ENCODE measurements around the gene SKOR1. TPM values are rescaled to one million over a fixed set of nuclear protein-coding genes. Genes with fewer than 3 reads are reported as not detected.

Gene SKOR1
- total and polyA plus RNA-seq, 2 of the 4 experiments (the other 2 are of a cell fraction) = 0.03 TPM; not detected in 1

DNA sequence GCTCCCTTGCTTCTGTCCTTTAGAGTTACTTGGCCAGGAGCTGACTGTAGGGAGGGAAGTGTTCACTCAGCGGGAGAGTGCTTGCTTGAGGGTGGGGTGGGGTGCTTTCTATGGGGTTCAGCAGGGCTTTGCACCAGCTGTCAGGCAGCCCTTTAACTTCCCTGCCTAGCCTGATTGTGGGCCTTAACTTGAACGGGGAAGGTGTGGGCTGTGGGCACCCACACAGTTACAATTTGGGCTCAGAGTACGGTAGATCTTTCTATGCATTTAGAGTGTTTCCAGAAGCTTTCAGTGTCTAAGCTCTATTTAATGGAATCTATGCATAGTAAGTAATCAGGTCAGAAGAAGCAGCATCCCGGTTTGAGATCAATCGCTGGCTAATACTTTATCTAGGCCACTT, 48.2 kb upstream of the SKOR1 start:
- no peak overlapping the region for H4K8ac ChIP-seq (ENCODE audit: low read depth in 2 of 2, low read length in 2 of 2)
- no TSS peak for BruUV-seq (replicated peaks)
- DNase-seq (no peak), ATAC-seq (ENCODE audit: low read depth) (no peak)
- H2BK20ac ChIP-seq (ENCODE audit: low read depth, low read length) = no peak overlapping the region
- no peak overlapping the region for H2AK9ac ChIP-seq (replicated peaks; ENCODE audit: low read depth, low read length, poor library complexity)
- H3K36me3 ChIP-seq (ENCODE audit: control insufficient read depth, insufficient read depth, low read length) = no peaks in the 10 kb centered on the region
- ChIA-PET CTCF (no interaction called here), POLR2A (ENCODE audit: unreplicated experiment) (no interaction called here)
- dilution Hi-C loops (cut with HindIII; ENCODE audit: low sequenced_read_pairs, unreplicated experiment) (no loop called here), in situ Hi-C loops (cut with MboI; ENCODE audit: low sequenced_read_pairs) (no loop called here), intact Hi-C loops (cut with micrococcal nuclease) (no loop called here)
- no peak overlapping the region for H2AK5ac ChIP-seq (ENCODE audit: low read depth, low read length)
- no peak overlapping the region for H2BK120ac ChIP-seq (ENCODE audit: low read depth, low read length)
- no peak overlapping the region for H3K4ac ChIP-seq (ENCODE audit: low read depth, low read length)
- no peak overlapping the region for H3K14ac ChIP-seq (replicated peaks; ENCODE audit: low read depth, low read length)
- peaks cover 2% of the 10 kb centered on the region; the same call in 1 of the 2 replicates for H3K4me1 ChIP-seq (ENCODE audit: control insufficient read depth, insufficient read depth, low read length)
- no peak overlapping the region for H3K23ac ChIP-seq (ENCODE audit: low read depth, low read length)
- no peak overlapping the region for H2BK5ac ChIP-seq (ENCODE audit: low read depth, low read length, poor library complexity, severe bottlenecking)
- no peak overlapping the region for H3K4me2 ChIP-seq (ENCODE audit: low read depth, low read length)
- no peak overlapping the region for H3K56ac ChIP-seq (ENCODE audit: extremely low read depth, insufficient read depth, low read length)
- H3K27me3 ChIP-seq (ENCODE audit: control insufficient read depth, insufficient read depth, low read length) = no peaks in the 10 kb centered on the region
- TF ChIP-seq SMC3 (IDR thresholded peaks at IDR 0.05; ENCODE audit: low read depth, low read length) (no peak), FOS (IDR thresholded peaks at IDR 0.05; ENCODE audit: low read depth, low read length) (no peak), MXI1 (IDR thresholded peaks at IDR 0.05; ENCODE audit: borderline replicate concordance, low read depth, low read length) (no peak), CEBPB (IDR thresholded peaks at IDR 0.05; ENCODE audit: low read depth, low read length) (no peak), NFE2L2 (IDR thresholded peaks at IDR 0.05; ENCODE audit: low read depth, low read length) (no peak), RFX5 (IDR thresholded peaks at IDR 0.05; ENCODE audit: low read depth, low read length) (no peak), RCOR1 (IDR thresholded peaks at IDR 0.05; ENCODE audit: insufficient replicate concordance, low read length) (no peak), RAD21 (IDR thresholded peaks at IDR 0.05; ENCODE audit: low read length) (no peak)
- TF ChIP-seq, protein P1, sequence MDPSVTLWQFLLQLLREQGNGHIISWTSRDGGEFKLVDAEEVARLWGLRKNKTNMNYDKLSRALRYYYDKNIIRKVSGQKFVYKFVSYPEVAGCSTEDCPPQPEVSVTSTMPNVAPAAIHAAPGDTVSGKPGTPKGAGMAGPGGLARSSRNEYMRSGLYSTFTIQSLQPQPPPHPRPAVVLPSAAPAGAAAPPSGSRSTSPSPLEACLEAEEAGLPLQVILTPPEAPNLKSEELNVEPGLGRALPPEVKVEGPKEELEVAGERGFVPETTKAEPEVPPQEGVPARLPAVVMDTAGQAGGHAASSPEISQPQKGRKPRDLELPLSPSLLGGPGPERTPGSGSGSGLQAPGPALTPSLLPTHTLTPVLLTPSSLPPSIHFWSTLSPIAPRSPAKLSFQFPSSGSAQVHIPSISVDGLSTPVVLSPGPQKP (IDR thresholded peaks at IDR 0.05; ENCODE audit: borderline replicate concordance, low read depth, low read length) = no peak
- TF ChIP-seq, protein P2, sequence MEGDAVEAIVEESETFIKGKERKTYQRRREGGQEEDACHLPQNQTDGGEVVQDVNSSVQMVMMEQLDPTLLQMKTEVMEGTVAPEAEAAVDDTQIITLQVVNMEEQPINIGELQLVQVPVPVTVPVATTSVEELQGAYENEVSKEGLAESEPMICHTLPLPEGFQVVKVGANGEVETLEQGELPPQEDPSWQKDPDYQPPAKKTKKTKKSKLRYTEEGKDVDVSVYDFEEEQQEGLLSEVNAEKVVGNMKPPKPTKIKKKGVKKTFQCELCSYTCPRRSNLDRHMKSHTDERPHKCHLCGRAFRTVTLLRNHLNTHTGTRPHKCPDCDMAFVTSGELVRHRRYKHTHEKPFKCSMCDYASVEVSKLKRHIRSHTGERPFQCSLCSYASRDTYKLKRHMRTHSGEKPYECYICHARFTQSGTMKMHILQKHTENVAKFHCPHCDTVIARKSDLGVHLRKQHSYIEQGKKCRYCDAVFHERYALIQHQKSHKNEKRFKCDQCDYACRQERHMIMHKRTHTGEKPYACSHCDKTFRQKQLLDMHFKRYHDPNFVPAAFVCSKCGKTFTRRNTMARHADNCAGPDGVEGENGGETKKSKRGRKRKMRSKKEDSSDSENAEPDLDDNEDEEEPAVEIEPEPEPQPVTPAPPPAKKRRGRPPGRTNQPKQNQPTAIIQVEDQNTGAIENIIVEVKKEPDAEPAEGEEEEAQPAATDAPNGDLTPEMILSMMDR (conservative IDR thresholded peaks at IDR 0.05; ENCODE audit: low read depth, low read length) = no peak
- TF ChIP-seq, protein P3, sequence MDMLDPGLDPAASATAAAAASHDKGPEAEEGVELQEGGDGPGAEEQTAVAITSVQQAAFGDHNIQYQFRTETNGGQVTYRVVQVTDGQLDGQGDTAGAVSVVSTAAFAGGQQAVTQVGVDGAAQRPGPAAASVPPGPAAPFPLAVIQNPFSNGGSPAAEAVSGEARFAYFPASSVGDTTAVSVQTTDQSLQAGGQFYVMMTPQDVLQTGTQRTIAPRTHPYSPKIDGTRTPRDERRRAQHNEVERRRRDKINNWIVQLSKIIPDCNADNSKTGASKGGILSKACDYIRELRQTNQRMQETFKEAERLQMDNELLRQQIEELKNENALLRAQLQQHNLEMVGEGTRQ (IDR thresholded peaks at IDR 0.05; ENCODE audit: low read depth, low read length) = no peak
- H2AFZ ChIP-seq (replicated peaks; ENCODE audit: low read length, poor library complexity) = no peak overlapping the region
- H4K5ac ChIP-seq (ENCODE audit: low read depth, low read length) = no peak overlapping the region
- no peak overlapping the region for H3K18ac ChIP-seq (ENCODE audit: low read depth, low read length)
- no peak overlapping the region for H3K4me3 ChIP-seq (ENCODE audit: insufficient read depth, low read depth, low read length)
- H3K27ac ChIP-seq (ENCODE audit: insufficient read depth, low read length) = no peak overlapping the region
- H2BK15ac ChIP-seq (ENCODE audit: low read depth, low read length) = no peak overlapping the region
- no peaks in the 10 kb centered on the region; the same call in 1 of the 2 replicates for H4K20me1 ChIP-seq (ENCODE audit: insufficient read depth, low read length)
- no peak overlapping the region for H3K9ac ChIP-seq (ENCODE audit: low read depth, low read length)
- H3K9me1 ChIP-seq (ENCODE audit: insufficient read depth, low read length) = peaks cover 5% of the 10 kb centered on the region; the same call in 1 of the 2 replicates
- no CpG with 5 or more reads among the region's 5 CpGs for WGBS, 2 experiments (ENCODE audit: extremely low coverage in 2 of 2, insufficient read length in 1 of 2)
- H3K9me3 ChIP-seq (ENCODE audit: control insufficient read depth, insufficient read depth, low read length) = no peaks in the 10 kb centered on the region
- H4K91ac ChIP-seq (ENCODE audit: insufficient read depth, low read depth, low read length) = no peak overlapping the region
- no peaks in the 10 kb centered on the region for H3K79me1 ChIP-seq (ENCODE audit: low read depth in 1 of 2, low read length in 2 of 2)
